CD4-positive, alpha-beta T cell treated with Interferon gamma for 1 hour (primary cell): ENCODE data around the gene ENTPD8.

Source experiments
- DNase-seq: peaks from one replicate; pipeline ENCODE4 v3.0.0-alpha.2; 2020

ENTPD8 gene

GRCh38 chr9:137441289-137441934 is at the start of gene ENTPD8:
ENTPD8 (minus strand) TSS chr9:137441357; CDS start chr9:137438285, 3,072 bp downstream.
- no peak for DNase-seq

GRCh38 chr9:137490532-137491186 is 49.5 kb upstream of the ENTPD8 start:
- DNase-seq, result no peak

- DNase-seq, result no peak
Measured at GRCh38 chr9:137488906-137489305, 47.7 kb upstream of the ENTPD8 start.

GRCh38 chr9:137488327-137488653 is 47.1 kb upstream of the ENTPD8 start:
- no peak for DNase-seq

- DNase-seq, result no peak
Measured at GRCh38 chr9:137487454-137488326, 46.5 kb upstream of the ENTPD8 start.

- DNase-seq, result no peak
Measured at GRCh38 chr9:137486545-137487453, 45.6 kb upstream of the ENTPD8 start.

GRCh38 chr9:137486141-137486490 is 45.0 kb upstream of the ENTPD8 start:
- DNase-seq, result no peak

- no peak for DNase-seq
Measured at GRCh38 chr9:137485343-137486140, 44.4 kb upstream of the ENTPD8 start.

GRCh38 chr9:137484551-137485315 is 43.6 kb upstream of the ENTPD8 start:
- no peak for DNase-seq

GRCh38 chr9:137482094-137482781 is 41.1 kb upstream of the ENTPD8 start:
- peak; percentile 25 for DNase-seq

GRCh38 chr9:137480686-137481683 is 39.8 kb upstream of the ENTPD8 start:
- DNase-seq, result no peak

- DNase-seq, result no peak
Measured at GRCh38 chr9:137479892-137480685, 38.9 kb upstream of the ENTPD8 start.

GRCh38 chr9:137478962-137479861 is 38.1 kb upstream of the ENTPD8 start:
- DNase-seq, result no peak

- no peak for DNase-seq
Measured at GRCh38 chr9:137478613-137478961, 37.4 kb upstream of the ENTPD8 start.

- DNase-seq, result no peak
Measured at GRCh38 chr9:137477778-137478612, 36.8 kb upstream of the ENTPD8 start.

- no peak for DNase-seq
Measured at GRCh38 chr9:137476856-137477255, 35.7 kb upstream of the ENTPD8 start.
